HCT116 (cell line): ENCODE measurements around the gene SH2D3C.

Experiments used
- ATF3 ChIP-seq: IDR thresholded peaks from 2 replicates; pipeline ENCODE4 v1.6.1; 2012
- CTCF ChIP-seq, 3 experiments: fragments of 200-600 bp in 1 of 3; sonication (generic) in 1 of 3; IDR thresholded peaks in 2 of 3; conservative IDR thresholded peaks in 1 of 3; 2 replicates each; pipeline ENCODE4 v1.5.1; 2012 to 2017; ENCODE audit warnings: low read depth in 2 of 3, low read length in 2 of 3, antibody characterized with exemption in 1 of 3, borderline replicate concordance in 1 of 3, control low read depth in 1 of 3, mild to moderate bottlenecking in 1 of 3, mixed read lengths in 1 of 3, mixed run types in 1 of 3, moderate library complexity in 1 of 3; ENCODE audit not compliant: insufficient read depth in 1 of 3

- no peak for TF ChIP-seq ATF3
- no peak for TF ChIP-seq CTCF (IDR thresholded peaks at IDR 0.05 in 2 of 3, conservative IDR thresholded peaks at IDR 0.05 in 1 of 3; ENCODE audit: borderline replicate concordance in 1 of 3, insufficient read depth in 1 of 3, low read depth in 2 of 3, low read length in 2 of 3)
Measured at GRCh38 chr9:127712867-127713266, 65.6 kb downstream of the SH2D3C start.
